A204.1 (cell line): Measurements from ENCODE around the gene DDA1.
"Not testable (repeated sequence)": the region's sequence is repeated elsewhere in the genome, so short reads cannot be mapped to it uniquely, and the experiment has no call there.

ENCODE experiments used
- FAIRE-seq: peaks from 2 replicates; lab custom pipeline; 2012; peaks lifted over from hg19 to GRCh38; lab: Jason Lieb, UNC

DDA1 gene

GRCh38 chr19:17289489-17289888 is 19.9 kb upstream of the DDA1 start:
- no peak for FAIRE-seq

GRCh38 chr19:17292301-17293074 is 16.9 kb upstream of the DDA1 start:
- peak; percentile 95 for FAIRE-seq

- no peak for FAIRE-seq
These were observed 15.8 kb upstream of the DDA1 start for GRCh38 chr19:17293605-17294004.

- no peak for FAIRE-seq
These were observed 15.1 kb upstream of the DDA1 start for GRCh38 chr19:17294051-17294891.

GRCh38 chr19:17295551-17295950 is 13.8 kb upstream of the DDA1 start:
- not testable (repeated sequence) for FAIRE-seq

- no peak for FAIRE-seq
These were observed 13.1 kb upstream of the DDA1 start for GRCh38 chr19:17296273-17296672.

- no peak for FAIRE-seq
These were observed 12.4 kb upstream of the DDA1 start for GRCh38 chr19:17296976-17297375.

GRCh38 chr19:17300992-17301619 is 8.3 kb upstream of the DDA1 start:
- no peak for FAIRE-seq

- FAIRE-seq: no peak
These were observed 6.8 kb upstream of the DDA1 start for GRCh38 chr19:17302391-17303166.

GRCh38 chr19:17303167-17303939 is 6.0 kb upstream of the DDA1 start, which contains the start of gene ABHD8:
Gene ABHD8 (minus strand): TSS chr19:17303425. CDS start chr19:17301616, 1,809 bp downstream.
- FAIRE-seq: no peak

- FAIRE-seq: no peak
These were observed 5.5 kb upstream of the DDA1 start for GRCh38 chr19:17303940-17304267.

GRCh38 chr19:17304386-17305215 is 4.8 kb upstream of the DDA1 start:
- no peak for FAIRE-seq

GRCh38 chr19:17305216-17305516 is 4.2 kb upstream of the DDA1 start:
- no peak for FAIRE-seq

GRCh38 chr19:17305517-17306284 is 3.7 kb upstream of the DDA1 start, which contains the start of gene MRPL34:
Gene MRPL34 (plus strand): TSS chr19:17305872. CDS start chr19:17305893, 21 bp downstream.
- peak; percentile 95 for FAIRE-seq

GRCh38 chr19:17306285-17306714 is 3.1 kb upstream of the DDA1 start:
- no peak for FAIRE-seq

- FAIRE-seq: no peak
These were observed 1.4 kb upstream of the DDA1 start for GRCh38 chr19:17307876-17308377.

GRCh38 chr19:17309965-17310461 is 650 bp downstream of the DDA1 start:
- FAIRE-seq: no peak

- no peak for FAIRE-seq
These were observed 2.3 kb downstream of the DDA1 start for GRCh38 chr19:17311455-17312188.
